CD4-positive, alpha-beta memory T cell (primary cell): ENCODE data around the gene RNASET2. TPM values are rescaled to one million over a fixed set of nuclear protein-coding genes. Genes with fewer than 3 reads are reported as not detected.

ENCODE experiments used
- CTCF ChIA-PET: fragments of 350-600 bp; sonication (Branson Sonifier 250); formaldehyde crosslinking; loops from one replicate; lab custom pipeline; 2021; ENCODE audit warnings: inconsistent platforms; ENCODE audit not compliant: partially characterized antibody; lab: Charles Lee
- POLR2A ChIA-PET: fragments of 350-600 bp; sonication (Branson Sonifier 250); formaldehyde crosslinking; loops from one replicate; lab custom pipeline; 2021; ENCODE audit not compliant: partially characterized antibody; lab: Charles Lee
- DNase-seq, 5 donors: peaks; one replicate each; pipeline versions ENCODE4 v3.0.0 to v3.0.0-alpha.2; 2020 to 2022; ENCODE audit warnings: mixed read lengths in 1 of 5
- H3K27ac ChIP-seq: one replicate; pipeline ENCODE4 v1.7.0; 2013; ENCODE audit warnings: low read depth, low read length
- H3K27me3 ChIP-seq: 2 replicates; pipeline ENCODE4 v1.7.0; 2013; ENCODE audit warnings: mild to moderate bottlenecking, low read length, moderate library complexity; ENCODE audit not compliant: insufficient read depth
- H3K36me3 ChIP-seq: 2 replicates; pipeline ENCODE4 v1.7.0; 2013; ENCODE audit warnings: mild to moderate bottlenecking, low read length, moderate library complexity; ENCODE audit not compliant: insufficient read depth
- H3K4me1 ChIP-seq: 2 replicates; pipeline ENCODE4 v1.7.0; 2013; ENCODE audit warnings: mild to moderate bottlenecking, low read length, moderate library complexity; ENCODE audit not compliant: insufficient read depth
- H3K4me3 ChIP-seq, 2 donors: one replicate each; pipeline ENCODE4 v1.7.0; 2013; ENCODE audit warnings: low read length in 2 of 2, mild to moderate bottlenecking in 1 of 2
- H3K9me3 ChIP-seq, 2 donors: one replicate each; pipeline ENCODE4 v1.7.0; 2013; ENCODE audit warnings: low read length in 2 of 2, control low read depth in 1 of 2; ENCODE audit not compliant: control insufficient read depth in 1 of 2
- H3K27ac Mint-ChIP-seq, 7 donors: one replicate each; pipeline ENCODE4 v1.8.0; 2020 to 2021; ENCODE audit warnings: mixed read lengths in 7 of 7, mild to moderate bottlenecking in 6 of 7, inconsistent platforms in 3 of 7, moderate library complexity in 3 of 7
- H3K27me3 Mint-ChIP-seq, 2 donors: one replicate each; pipeline ENCODE4 v1.8.0; 2020 to 2021; ENCODE audit warnings: mixed read lengths in 2 of 2
- H3K36me3 Mint-ChIP-seq, 2 donors: one replicate each; pipeline ENCODE4 v1.8.0; 2020 to 2021; ENCODE audit warnings: mixed read lengths in 2 of 2, inconsistent platforms in 1 of 2, mild to moderate bottlenecking in 1 of 2
- H3K4me1 Mint-ChIP-seq, 4 donors: one replicate each; pipeline ENCODE4 v1.8.0; 2020 to 2021; ENCODE audit warnings: mixed read lengths in 4 of 4, mild to moderate bottlenecking in 1 of 4
- H3K4me3 Mint-ChIP-seq, 8 donors: one replicate each; pipeline ENCODE4 v1.8.0; 2020 to 2021; ENCODE audit warnings: mixed read lengths in 8 of 8, mild to moderate bottlenecking in 7 of 8, moderate library complexity in 6 of 8, inconsistent platforms in 3 of 8
- H3K9me3 Mint-ChIP-seq, 8 donors: one replicate each; pipeline ENCODE4 v1.8.0; 2020 to 2021; ENCODE audit warnings: mixed read lengths in 8 of 8, mild to moderate bottlenecking in 5 of 8, inconsistent platforms in 3 of 8, moderate library complexity in 1 of 8
- intact Hi-C: fragments of 100-400 bp; cut with micrococcal nuclease; formaldehyde crosslinking; loops from one replicate; pipeline ENCODE4 v1.15.1; 2023
- polyA plus RNA-seq, 2 donors: library from polyadenylated mRNA; unstranded; fragments of 300-500 nt; fragmentation: Illumina TruSeq; gene quantifications; one replicate each; pipeline ENCODE4 v1.2.3, GENCODE V29; 2021
- total RNA-seq, 2 experiments: library from RNA; stranded (reverse); gene quantifications; one replicate each; pipeline ENCODE4 v1.2.3, GENCODE V29; 2021

The RNASET2 gene
- total and polyA plus RNA-seq, 4 experiments from 2014 or later: 296 to 586 (median 425) TPM

- Mint-ChIP-seq H3K27ac (peak overlapping the region in 2 of 7 donors; percentile 37 to 43), H3K27me3 (no peaks in the 10 kb centered on the region), H3K4me1 (peaks cover 24 to 46% (median 35%) of the 10 kb centered on the region in 4 donors), H3K9me3 (no peaks in the 10 kb centered on the region), H3K4me3 (no peak overlapping the region), H3K36me3 (peaks cover 60 to 91% of the 10 kb centered on the region in 2 donors)
- CTCF ChIA-PET: interaction anchor here (1.1 to 7.6 kb wide), 5 partner anchors 13 to 149 kb away, joined by 3 to 68 read pairs (median 9); no protein-coding TSS in a partner anchor
- no peaks in the 10 kb centered on the region for H3K27me3 ChIP-seq
- DNase-seq: no peak
- H3K36me3 ChIP-seq: peaks cover 66% of the 10 kb centered on the region
- H3K27ac ChIP-seq: no peak overlapping the region
- H3K4me3 ChIP-seq: no peak overlapping the region
- POLR2A ChIA-PET: interaction anchor here (4.0 to 5.6 kb wide), 2 partner anchors 14 to 50 kb away, joined by 26 to 46 read pairs; no protein-coding TSS in a partner anchor
- H3K4me1 ChIP-seq: peaks cover 36% of the 10 kb centered on the region
- no peaks in the 10 kb centered on the region for H3K9me3 ChIP-seq
- intact Hi-C loops: no loop called here
Observed at GRCh38 chr6:166938150-166938549, 18.2 kb downstream of the RNASET2 start.

GRCh38 chr6:166937746-166938145, 18.6 kb downstream of the RNASET2 start:
- peaks cover 70% of the 10 kb centered on the region for H3K36me3 ChIP-seq

GRCh38 chr6:166936079-166936787, 20.1 kb downstream of the RNASET2 start:
- intact Hi-C loops: loop anchor here (1.0 to 2.0 kb wide), 2 partner anchors 15 to 34 kb away; no protein-coding TSS in a partner anchor
- H3K4me1 ChIP-seq: peaks cover 24% of the 10 kb centered on the region
- H3K27me3 ChIP-seq: no peaks in the 10 kb centered on the region
- no peak overlapping the region for H3K4me3 ChIP-seq
- peak overlapping the region; percentile 63 to 93 (median 78) for H3K27ac Mint-ChIP-seq
- H3K27me3 Mint-ChIP-seq: no peaks in the 10 kb centered on the region
- no peaks in the 10 kb centered on the region for H3K9me3 Mint-ChIP-seq
- peaks cover 84% of the 10 kb centered on the region for H3K36me3 ChIP-seq
- no peak overlapping the region for H3K27ac ChIP-seq
- CTCF ChIA-PET: interaction anchor here (0.7 to 7.6 kb wide), 8 partner anchors 15 to 147 kb away, joined by 3 to 68 read pairs (median 6); no protein-coding TSS in a partner anchor
- H3K4me3 Mint-ChIP-seq: peak overlapping the region in 3 of 8 donors; percentile 6 to 38 (median 29)
- no peaks in the 10 kb centered on the region for H3K9me3 ChIP-seq
- peaks cover 25 to 48% (median 36%) of the 10 kb centered on the region in 4 donors for H3K4me1 Mint-ChIP-seq
- peaks cover 71 to 93% of the 10 kb centered on the region in 2 donors for H3K36me3 Mint-ChIP-seq
- peak in 1 of 5 donors; percentile 31 for DNase-seq
- POLR2A ChIA-PET: interaction anchor here (0.8 to 5.6 kb wide), 7 partner anchors 11 to 52 kb away, joined by 3 to 46 read pairs (median 5); partner anchors contain the start of gene RNASET2

More at GRCh38 chr6:166937746-166938145, 18.6 kb downstream of the RNASET2 start:
- DNase-seq: no peak
- Histone ChIP-seq H3K27ac (no peak overlapping the region), H3K4me3 (no peak overlapping the region), H3K4me1 (peaks cover 32% of the 10 kb centered on the region), H3K27me3 (no peaks in the 10 kb centered on the region), H3K9me3 (no peaks in the 10 kb centered on the region)
- Mint-ChIP-seq H3K27me3 (no peaks in the 10 kb centered on the region), H3K4me3 (no peak overlapping the region), H3K4me1 (peaks cover 22 to 44% (median 33%) of the 10 kb centered on the region in 4 donors), H3K27ac (peak overlapping the region in 2 of 7 donors; percentile 63 to 71), H3K9me3 (no peaks in the 10 kb centered on the region), H3K36me3 (peaks cover 61 to 91% of the 10 kb centered on the region in 2 donors)
- CTCF ChIA-PET: interaction anchor here (1.1 to 7.6 kb wide), 6 partner anchors 13 to 148 kb away, joined by 3 to 68 read pairs (median 6); no protein-coding TSS in a partner anchor
- intact Hi-C loops: loop anchor here (2.0 kb wide), 1 partner anchor 13 kb away; no protein-coding TSS in a partner anchor
- POLR2A ChIA-PET: interaction anchor here (1.1 to 5.6 kb wide), 3 partner anchors 14 to 61 kb away, joined by 3 to 46 read pairs (median 26); partner anchors contain the start of gene CEP43

- intact Hi-C loops: no loop called here
- H3K27ac ChIP-seq: no peak overlapping the region
- Mint-ChIP-seq H3K9me3 (no peaks in the 10 kb centered on the region), H3K4me1 (peaks cover 21 to 53% (median 38%) of the 10 kb centered on the region in 4 donors), H3K36me3 (peaks cover 74 to 93% of the 10 kb centered on the region in 2 donors), H3K27me3 (no peaks in the 10 kb centered on the region), H3K4me3 (peak overlapping the region in 1 of 8 donors; percentile 51), H3K27ac (peak overlapping the region in 5 of 7 donors; percentile 19 to 81 (median 63))
- POLR2A ChIA-PET: interaction anchor here (1.1 to 5.6 kb wide), 7 partner anchors 12 to 52 kb away, joined by 3 to 46 read pairs (median 4); partner anchors contain the start of gene RNASET2
- peaks cover 85% of the 10 kb centered on the region for H3K36me3 ChIP-seq
- no peaks in the 10 kb centered on the region for H3K27me3 ChIP-seq
- no peak overlapping the region for H3K4me3 ChIP-seq
- peak in 2 of 5 donors; percentile 22 to 39 for DNase-seq
- no peaks in the 10 kb centered on the region for H3K9me3 ChIP-seq
- CTCF ChIA-PET: interaction anchor here (0.7 to 7.6 kb wide), 7 partner anchors 16 to 207 kb away, joined by 3 to 68 read pairs (median 5); no protein-coding TSS in a partner anchor
- H3K4me1 ChIP-seq: peaks cover 21% of the 10 kb centered on the region
Observed at GRCh38 chr6:166935353-166935752, 21.0 kb downstream of the RNASET2 start.

GRCh38 chr6:166934174-166934573, 22.2 kb downstream of the RNASET2 start:
- H3K4me1 ChIP-seq: peaks cover 25% of the 10 kb centered on the region
- H3K27ac Mint-ChIP-seq: peak overlapping the region in 2 of 7 donors; percentile 32 to 58
- no peak for DNase-seq
- POLR2A ChIA-PET: interaction anchor here (4.0 to 5.6 kb wide), 3 partner anchors 18 to 54 kb away, joined by 22 to 46 read pairs (median 26); partner anchors contain the start of gene RNASET2
- H3K27me3 Mint-ChIP-seq: no peaks in the 10 kb centered on the region
- H3K36me3 ChIP-seq: peaks cover 81% of the 10 kb centered on the region
- peaks cover 68 to 94% of the 10 kb centered on the region in 2 donors for H3K36me3 Mint-ChIP-seq
- no peaks in the 10 kb centered on the region for H3K9me3 Mint-ChIP-seq
- H3K27me3 ChIP-seq: no peaks in the 10 kb centered on the region
- CTCF ChIA-PET: interaction anchor here (2.3 to 7.6 kb wide), 3 partner anchors 17 to 145 kb away, joined by 8 to 68 read pairs (median 9); no protein-coding TSS in a partner anchor
- intact Hi-C loops: no loop called here
- no peaks in the 10 kb centered on the region for H3K9me3 ChIP-seq
- H3K4me3 ChIP-seq: no peak overlapping the region
- H3K27ac ChIP-seq: no peak overlapping the region
- no peak overlapping the region for H3K4me3 Mint-ChIP-seq
- peaks cover 16 to 47% (median 37%) of the 10 kb centered on the region in 4 donors for H3K4me1 Mint-ChIP-seq

- ChIA-PET POLR2A (interaction anchor here (4.8 to 5.6 kb wide), 2 partner anchors 23 to 54 kb away, joined by 22 to 26 read pairs; partner anchors contain the start of gene RNASET2), CTCF (interaction anchor here (0.8 to 7.6 kb wide), 4 partner anchors 17 to 56 kb away, joined by 3 to 68 read pairs (median 6); no protein-coding TSS in a partner anchor)
- Mint-ChIP-seq H3K4me3 (no peak overlapping the region), H3K4me1 (peaks cover 16 to 47% (median 37%) of the 10 kb centered on the region in 4 donors), H3K27ac (peak overlapping the region in 3 of 7 donors; percentile 35 to 59 (median 58)), H3K36me3 (peaks cover 70 to 94% of the 10 kb centered on the region in 2 donors), H3K9me3 (no peaks in the 10 kb centered on the region), H3K27me3 (no peaks in the 10 kb centered on the region)
- no peak overlapping the region for H3K4me3 ChIP-seq
- H3K4me1 ChIP-seq: peaks cover 25% of the 10 kb centered on the region
- DNase-seq: no peak
- no peak overlapping the region for H3K27ac ChIP-seq
- peaks cover 84% of the 10 kb centered on the region for H3K36me3 ChIP-seq
- intact Hi-C loops: no loop called here
- H3K27me3 ChIP-seq: no peaks in the 10 kb centered on the region
- no peaks in the 10 kb centered on the region for H3K9me3 ChIP-seq
Observed at GRCh38 chr6:166933396-166933795, 23.0 kb downstream of the RNASET2 start.
